IMR-90 (cell line): ENCODE results near the gene ACIN1. TPM values are rescaled to one million over a fixed set of nuclear protein-coding genes. Genes with fewer than 3 reads are reported as not detected.

Experiments
- ATAC-seq: fragments of 200-7000 bp; cut with Tn5 transposase; 2 replicates; pipeline ENCODE4 v1.9.1; 2020; ENCODE audit warnings: low read depth, mild to moderate bottlenecking, moderate library complexity
- BruUV-seq: library from RNA; stranded (reverse); fragments of 400-500 nt; replicated peaks from 2 replicates; lab custom pipeline; 2021; lab: Mats Ljungman, UMichigan
- CTCF ChIA-PET: fragments of 300-600 bp; formaldehyde crosslinking; extraction: SDS; loops from one replicate; lab custom pipeline; 2021; ENCODE audit warnings: antibody characterized with exemption; lab: Yijun Ruan, JAX
- POLR2A ChIA-PET: fragments of 300-600 bp; sonication (Branson Sonifier 250); formaldehyde crosslinking; loops from one replicate; lab custom pipeline; 2022; ENCODE audit warnings: antibody characterized with exemption; ENCODE audit not compliant: unreplicated experiment; lab: Charles Lee
- DNase-seq: peaks from one replicate; pipeline ENCODE4 v3.0.0; 2013
- H2AFZ ChIP-seq: replicated peaks from 2 replicates; pipeline ENCODE3; 2013; ENCODE audit warnings: low read length, mild to moderate bottlenecking; ENCODE audit not compliant: poor library complexity
- H2AK5ac ChIP-seq: 2 replicates; pipeline ENCODE4 v1.6.1; 2013; ENCODE audit warnings: low read depth, low read length, inconsistent platforms
- H2AK9ac ChIP-seq: replicated peaks from 2 replicates; pipeline ENCODE3; 2013; ENCODE audit warnings: mild to moderate bottlenecking, low read depth, low read length, moderate library complexity; ENCODE audit not compliant: poor library complexity
- H2BK120ac ChIP-seq: 2 replicates; pipeline ENCODE4 v1.6.1; 2013; ENCODE audit warnings: low read depth, low read length, inconsistent platforms
- H2BK15ac ChIP-seq: 3 replicates; pipeline ENCODE4 v1.6.1; 2013; ENCODE audit warnings: low read depth, low read length, inconsistent platforms
- H2BK20ac ChIP-seq: 2 replicates; pipeline ENCODE4 v1.6.1; 2013; ENCODE audit warnings: low read depth, mild to moderate bottlenecking, inconsistent platforms, low read length, moderate library complexity
- H2BK5ac ChIP-seq: 2 replicates; pipeline ENCODE4 v1.6.1; 2013; ENCODE audit warnings: mild to moderate bottlenecking, low read depth, low read length, inconsistent platforms; ENCODE audit not compliant: poor library complexity, severe bottlenecking
- H3K14ac ChIP-seq: replicated peaks from 2 replicates; pipeline ENCODE4 v1.6.1; 2013; ENCODE audit warnings: low read depth, low read length, inconsistent platforms
- H3K18ac ChIP-seq: 2 replicates; pipeline ENCODE4 v1.6.1; 2013; ENCODE audit warnings: low read depth, low read length, control low read depth
- H3K23ac ChIP-seq: 2 replicates; pipeline ENCODE4 v1.6.1; 2013; ENCODE audit warnings: low read depth, low read length, inconsistent platforms
- H3K27ac ChIP-seq: 2 replicates; pipeline ENCODE4 v1.5.1; 2013; ENCODE audit warnings: mild to moderate bottlenecking, control low read depth, low read length; ENCODE audit not compliant: insufficient read depth
- H3K27me3 ChIP-seq: 2 replicates; pipeline ENCODE4 v1.6.1; 2013; ENCODE audit warnings: low read length; ENCODE audit not compliant: control insufficient read depth, insufficient read depth
- H3K36me3 ChIP-seq: 2 replicates; pipeline ENCODE4 v1.6.1; 2013; ENCODE audit warnings: low read length, mixed read lengths; ENCODE audit not compliant: control insufficient read depth, insufficient read depth
- H3K4ac ChIP-seq: 2 replicates; pipeline ENCODE4 v1.6.1; 2013; ENCODE audit warnings: low read depth, low read length, inconsistent platforms
- H3K4me1 ChIP-seq: 2 replicates; pipeline ENCODE4 v1.6.1; 2013; ENCODE audit warnings: low read length, mixed read lengths; ENCODE audit not compliant: control insufficient read depth, insufficient read depth
- H3K4me2 ChIP-seq: 2 replicates; pipeline ENCODE4 v1.6.1; 2013; ENCODE audit warnings: low read depth, mild to moderate bottlenecking, control low read depth, low read length, moderate library complexity
- H3K4me3 ChIP-seq: 2 replicates; pipeline ENCODE4 v1.5.1; 2013; ENCODE audit warnings: low read depth, mild to moderate bottlenecking, control low read depth, low read length, moderate library complexity; ENCODE audit not compliant: insufficient read depth
- H3K56ac ChIP-seq: 2 replicates; pipeline ENCODE4 v1.6.1; 2013; ENCODE audit warnings: low read length, inconsistent platforms; ENCODE audit not compliant: insufficient read depth; ENCODE audit errors: extremely low read depth
- H3K79me1 ChIP-seq, 2 experiments: 2 replicates each; pipeline ENCODE4 v1.6.1; 2013; ENCODE audit warnings: low read length in 2 of 2, inconsistent platforms in 1 of 2, low read depth in 1 of 2
- H3K9ac ChIP-seq: 2 replicates; pipeline ENCODE4 v1.6.1; 2013; ENCODE audit warnings: low read depth, low read length, control low read depth
- H3K9me1 ChIP-seq: 2 replicates; pipeline ENCODE4 v1.6.1; 2013; ENCODE audit warnings: low read length, inconsistent platforms; ENCODE audit not compliant: insufficient read depth
- H3K9me3 ChIP-seq: 2 replicates; pipeline ENCODE4 v1.6.1; 2013; ENCODE audit warnings: low read length; ENCODE audit not compliant: control insufficient read depth, insufficient read depth
- H4K20me1 ChIP-seq: 2 replicates; pipeline ENCODE4 v1.6.1; 2013; ENCODE audit warnings: low read length, inconsistent platforms; ENCODE audit not compliant: insufficient read depth
- H4K5ac ChIP-seq: 2 replicates; pipeline ENCODE4 v1.6.1; 2013; ENCODE audit warnings: mild to moderate bottlenecking, low read depth, low read length, control low read depth
- H4K8ac ChIP-seq, 2 experiments: 2 replicates each; pipeline ENCODE4 v1.6.1; 2013; ENCODE audit warnings: low read depth in 2 of 2, low read length in 2 of 2, control low read depth in 1 of 2, inconsistent platforms in 1 of 2
- H4K91ac ChIP-seq: 2 replicates; pipeline ENCODE4 v1.6.1; 2013; ENCODE audit warnings: low read depth, low read length, inconsistent platforms; ENCODE audit not compliant: insufficient read depth
- ELK1 ChIP-seq: fragments of 150-350 bp; IDR thresholded peaks from 2 replicates; pipeline ENCODE4 v1.6.1; 2016; ENCODE audit warnings: low read depth, mild to moderate bottlenecking, low read length, moderate library complexity, borderline replicate concordance
- POLR2A ChIP-seq: IDR thresholded peaks from 2 replicates; pipeline ENCODE4 v1.6.1; 2012; ENCODE audit warnings: mild to moderate bottlenecking, low read depth, low read length
- WGBS, 2 experiments: methylation state at CpG; one replicate each; pipeline versions ENCODE4 v1.1.5 to v1.1.7; 2013; ENCODE audit warnings: missing lambda C conversion rate in 2 of 2; ENCODE audit not compliant: insufficient read length in 1 of 2; ENCODE audit errors: extremely low coverage in 2 of 2; 5-methylcytosine and 5-hydroxymethylcytosine counted together
- dilution Hi-C: fragments of 300-500 bp; cut with HindIII; formaldehyde crosslinking; loops from one replicate; pipeline ENCODE4 v1.14.3; 2018; ENCODE audit warnings: low sequenced_read_pairs; ENCODE audit not compliant: unreplicated experiment
- in situ Hi-C: fragments of 300-500 bp; cut with MboI; formaldehyde crosslinking; loops from 3 replicates; pipeline ENCODE4 v1.14.3; 2019; ENCODE audit warnings: low sequenced_read_pairs, inconsistent platforms, mixed read lengths
- intact Hi-C: fragments of 100-400 bp; cut with micrococcal nuclease; formaldehyde crosslinking; loops from 2 replicates; pipeline ENCODE4 v1.10.0; 2022
- polyA plus RNA-seq, 3 experiments: library from polyadenylated mRNA; depleted of rRNA; stranded (reverse); fragments of >200 nt; gene quantifications; 2 replicates each; pipeline ENCODE4 v1.2.3, GENCODE V29; 2012; ENCODE audit warnings: low replicate concordance in 1 of 3
- total RNA-seq: library from RNA; depleted of rRNA; stranded (reverse); fragments of >200 nt; gene quantifications from 2 replicates; pipeline ENCODE4 v1.2.3, GENCODE V29; 2012

ACIN1 gene
- total and polyA plus RNA-seq, 2 of the 4 experiments (the other 2 are of a cell fraction), result 73.8 to 185 TPM

DNA sequence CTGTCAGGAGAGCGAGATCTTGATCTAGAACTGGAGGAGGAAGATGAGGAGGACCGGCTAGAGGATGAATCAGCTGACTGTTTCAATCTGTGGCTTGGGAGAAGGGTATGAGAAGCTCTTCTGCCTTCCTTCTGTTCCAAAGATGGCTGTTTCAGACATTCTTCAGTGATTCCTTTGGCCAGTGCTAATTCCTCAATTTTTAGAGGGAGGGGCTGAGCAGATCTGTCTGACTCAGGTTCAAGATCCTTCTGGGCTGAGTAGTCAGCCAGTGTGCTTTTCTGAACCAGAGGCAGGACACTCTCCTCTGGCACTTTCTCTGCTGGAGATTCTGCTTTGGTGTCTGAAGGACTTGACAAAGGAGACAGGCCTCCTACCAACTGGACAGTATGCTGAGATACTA lies 15.2 kb downstream of the ACIN1 start:
- DNase-seq (peak; percentile 52), ATAC-seq (peak; percentile 15; the same call in 1 of the 2 replicates)
- peak overlapping the region; percentile 89 for H4K91ac ChIP-seq
- H3K18ac ChIP-seq, result peak overlapping the region; percentile 75; the same call in 1 of the 2 replicates
- peak overlapping the region; percentile 12 for H3K56ac ChIP-seq
- peak overlapping the region; percentile 94 for H2BK20ac ChIP-seq
- in situ Hi-C loops (loop anchor here (25.0 kb wide), 1 partner anchor 1058 kb away; the partner anchor contains the start of genes EMC9, FITM1, PSME1 and PSME2), intact Hi-C loops (loop anchor here (2.0 to 5.0 kb wide), 2 partner anchors 15 to 108 kb away; partner anchors contain the start of genes ACIN1 and C14orf119), dilution Hi-C loops (no loop called here)
- peak overlapping the region; percentile 90 for H2BK5ac ChIP-seq
- peak overlapping the region; percentile 84 for H2AK9ac ChIP-seq
- H3K9me1 ChIP-seq, result peaks cover 6% of the 10 kb centered on the region
- H2BK120ac ChIP-seq, result peak overlapping the region; percentile 91
- POLR2A ChIA-PET, result interaction anchor here (1.0 to 1.7 kb wide), 4 partner anchors 8 to 16 kb away, joined by 3 to 6 read pairs (median 4); partner anchors contain the start of genes ACIN1 and C14orf119
- CTCF ChIA-PET, result interaction anchor here (1.5 to 2.5 kb wide), 2 partner anchors 11 to 16 kb away, joined by 8 read pairs; partner anchors contain the start of genes ACIN1 and C14orf119
- no peaks in the 10 kb centered on the region for H3K9me3 ChIP-seq
- peak overlapping the region; percentile 13; the same call in 1 of the 2 replicates for H3K4me2 ChIP-seq
- no CpG with 5 or more reads among the region's 2 CpGs for WGBS, 2 experiments
- no peak overlapping the region for H2AFZ ChIP-seq
- no peaks in the 10 kb centered on the region for H4K20me1 ChIP-seq
- H3K23ac ChIP-seq, result peak overlapping the region; percentile 81
- peak overlapping the region; percentile 93 for H3K27ac ChIP-seq
- BruUV-seq, result no TSS peak
- TF ChIP-seq ELK1, result no peak
- peak; percentile 26; the same call in 1 of the 2 replicates for TF ChIP-seq POLR2A
- H2BK15ac ChIP-seq, result peak overlapping the region; percentile 46; the same call in 2 of the 3 replicates
- no peaks in the 10 kb centered on the region for H3K27me3 ChIP-seq
- peak overlapping the region; percentile 90 for H2AK5ac ChIP-seq
- H3K36me3 ChIP-seq, result peaks cover 48% of the 10 kb centered on the region
- H3K79me1 ChIP-seq, result peaks cover 21 to 47% of the 10 kb centered on the region in 2 experiments
- peak overlapping the region; percentile 11; the same call in 1 of the 2 replicates for H3K9ac ChIP-seq
- peak overlapping the region; percentile 94 for H3K14ac ChIP-seq
- H3K4ac ChIP-seq, result peak overlapping the region; percentile 96
- peak overlapping the region; percentile 43; the same call in 1 of the 2 replicates for H4K5ac ChIP-seq
- H3K4me1 ChIP-seq, result peaks cover 14% of the 10 kb centered on the region
- no peak overlapping the region for H3K4me3 ChIP-seq
- peak overlapping the region; percentile 53 to 79 for H4K8ac ChIP-seq
